ENCODE data around the gene SNRPF.
A peak's percentile ranks its signal among the peaks of the same experiment; 100 is the strongest.
"Not testable (repeated sequence)": the region's sequence is repeated elsewhere in the genome, so short reads cannot be mapped to it uniquely, and the experiment has no call there.

The SNRPF gene

DNA sequence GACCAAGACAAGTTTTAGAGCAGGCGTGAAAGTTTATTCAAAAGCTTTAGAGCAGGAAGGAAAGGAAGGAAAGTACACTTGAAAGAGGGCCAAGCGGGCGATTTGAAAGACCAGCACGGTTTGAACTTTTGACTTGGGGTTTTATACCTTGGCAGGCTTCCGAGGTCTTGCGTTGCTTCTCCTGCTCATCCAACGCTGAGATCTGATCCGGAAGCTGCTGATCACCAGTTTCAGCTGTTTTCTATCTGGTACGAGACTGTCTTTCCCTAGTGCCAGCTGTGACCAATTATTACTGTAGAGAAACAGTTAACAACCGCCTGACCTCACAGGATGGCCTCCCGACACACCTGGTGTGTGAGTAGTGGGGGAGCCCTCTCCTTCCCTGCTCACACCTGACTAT, 20.6 kb upstream of the SNRPF start:
- DNase-seq (ENCODE audit: low read depth) = no peak
- no peak overlapping the region for H3K4me3 ChIP-seq (ENCODE audit: low read depth, low read length)
- TF ChIP-seq, protein P1, sequence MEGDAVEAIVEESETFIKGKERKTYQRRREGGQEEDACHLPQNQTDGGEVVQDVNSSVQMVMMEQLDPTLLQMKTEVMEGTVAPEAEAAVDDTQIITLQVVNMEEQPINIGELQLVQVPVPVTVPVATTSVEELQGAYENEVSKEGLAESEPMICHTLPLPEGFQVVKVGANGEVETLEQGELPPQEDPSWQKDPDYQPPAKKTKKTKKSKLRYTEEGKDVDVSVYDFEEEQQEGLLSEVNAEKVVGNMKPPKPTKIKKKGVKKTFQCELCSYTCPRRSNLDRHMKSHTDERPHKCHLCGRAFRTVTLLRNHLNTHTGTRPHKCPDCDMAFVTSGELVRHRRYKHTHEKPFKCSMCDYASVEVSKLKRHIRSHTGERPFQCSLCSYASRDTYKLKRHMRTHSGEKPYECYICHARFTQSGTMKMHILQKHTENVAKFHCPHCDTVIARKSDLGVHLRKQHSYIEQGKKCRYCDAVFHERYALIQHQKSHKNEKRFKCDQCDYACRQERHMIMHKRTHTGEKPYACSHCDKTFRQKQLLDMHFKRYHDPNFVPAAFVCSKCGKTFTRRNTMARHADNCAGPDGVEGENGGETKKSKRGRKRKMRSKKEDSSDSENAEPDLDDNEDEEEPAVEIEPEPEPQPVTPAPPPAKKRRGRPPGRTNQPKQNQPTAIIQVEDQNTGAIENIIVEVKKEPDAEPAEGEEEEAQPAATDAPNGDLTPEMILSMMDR (IDR thresholded peaks at IDR 0.05; ENCODE audit: low read depth, low read length) = no peak
- no peak for TF ChIP-seq MYC (IDR thresholded peaks at IDR 0.05; ENCODE audit: low read depth, low read length)
- TF ChIP-seq, protein P2, sequence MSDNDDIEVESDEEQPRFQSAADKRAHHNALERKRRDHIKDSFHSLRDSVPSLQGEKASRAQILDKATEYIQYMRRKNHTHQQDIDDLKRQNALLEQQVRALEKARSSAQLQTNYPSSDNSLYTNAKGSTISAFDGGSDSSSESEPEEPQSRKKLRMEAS (IDR thresholded peaks at IDR 0.05; ENCODE audit: low read depth, low read length) = no peak
- no peak for TF ChIP-seq POLR2A (IDR thresholded peaks at IDR 0.05; ENCODE audit: extremely low read depth, insufficient read length)

DNA sequence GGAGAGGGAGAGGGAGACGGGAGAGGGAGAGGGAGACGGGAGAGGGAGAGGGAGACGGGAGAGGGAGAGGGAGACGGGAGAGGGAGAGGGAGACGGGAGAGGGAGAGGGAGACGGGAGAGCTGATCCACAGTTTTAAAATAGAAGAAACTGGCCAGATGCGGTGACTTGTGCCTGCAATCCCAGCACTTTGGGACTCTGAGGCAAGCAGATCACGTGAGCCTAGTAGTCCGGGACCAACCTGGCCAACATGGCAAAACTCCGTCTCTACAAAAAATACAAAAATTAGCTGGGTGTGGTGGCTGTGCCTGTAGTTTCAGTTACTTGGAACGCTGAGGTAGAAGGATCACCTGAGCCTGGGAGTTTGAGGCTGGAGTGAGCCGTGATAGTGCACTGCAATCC, 16.3 kb upstream of the SNRPF start:
- not testable (repeated sequence) for DNase-seq (ENCODE audit: low read depth); H3K4me3 ChIP-seq (ENCODE audit: low read depth, low read length)

DNA sequence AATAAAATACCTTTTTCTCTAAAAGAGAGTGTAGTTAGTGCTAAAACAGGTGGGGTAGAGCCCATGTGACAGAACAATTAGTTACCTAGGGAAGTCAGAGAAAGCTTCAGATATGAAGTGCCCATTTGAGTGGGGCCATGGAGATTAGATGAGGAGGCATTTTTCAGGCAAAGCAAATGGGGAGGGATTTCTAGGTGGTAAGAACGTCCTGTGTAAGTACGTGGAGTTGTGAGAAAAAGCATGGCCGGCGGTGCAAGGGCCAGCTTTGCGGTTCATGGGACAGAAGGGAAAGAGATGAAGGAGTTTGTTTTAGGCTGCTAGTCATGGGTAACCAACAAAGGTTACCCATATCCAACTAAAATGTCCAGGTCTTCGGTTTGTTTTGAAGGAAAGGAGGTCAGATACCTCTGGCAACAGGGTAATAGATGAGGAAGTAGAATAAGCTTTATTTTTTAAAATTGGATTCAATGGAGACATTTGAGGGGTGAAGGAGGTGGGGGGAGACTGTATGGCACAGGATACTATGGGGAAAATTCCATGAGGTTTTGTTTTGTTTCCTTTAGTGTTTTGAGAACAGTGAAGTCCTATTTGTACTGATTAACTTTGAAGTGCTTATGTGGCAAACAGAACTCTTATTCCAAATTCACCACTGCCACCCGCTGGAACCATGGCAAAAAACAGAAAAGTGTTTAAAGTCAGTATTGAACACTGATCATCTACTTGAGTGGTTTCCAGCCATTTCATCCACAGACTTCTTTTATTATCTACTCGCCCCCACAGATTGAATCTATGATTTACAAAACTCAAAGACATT, 10.0 kb upstream of the SNRPF start:
- TF ChIP-seq, protein P1 (IDR thresholded peaks at IDR 0.05; ENCODE audit: low read depth, low read length) = peak; percentile 20
- TF ChIP-seq POLR2A (IDR thresholded peaks at IDR 0.05; ENCODE audit: extremely low read depth, insufficient read length) (no peak), MYC (IDR thresholded peaks at IDR 0.05; ENCODE audit: low read depth, low read length) (no peak)
- TF ChIP-seq, protein P2 (IDR thresholded peaks at IDR 0.05; ENCODE audit: low read depth, low read length) = no peak
- peak; percentile 50 for DNase-seq (ENCODE audit: low read depth)
- no peak overlapping the region for H3K4me3 ChIP-seq (ENCODE audit: low read depth, low read length)

DNA sequence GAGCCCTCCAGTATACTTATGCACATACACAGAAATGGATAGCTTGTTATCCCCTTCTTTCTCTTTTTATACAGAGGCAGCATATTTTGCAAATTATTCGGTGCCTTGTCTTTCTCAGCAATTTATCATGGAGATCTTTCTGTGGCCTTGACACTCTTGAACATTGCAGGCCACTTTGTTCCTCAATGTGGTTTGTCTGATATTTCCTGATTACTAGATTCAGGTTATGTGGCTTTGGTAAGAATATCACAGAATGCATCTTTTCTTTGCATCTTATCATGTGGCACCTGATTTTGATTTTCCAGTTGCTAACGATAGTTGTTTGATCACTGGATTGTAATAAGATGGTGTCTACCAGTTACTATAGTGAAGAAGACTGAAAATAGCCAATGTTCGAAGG, 7.1 kb upstream of the SNRPF start:
- TF ChIP-seq, protein P2 (IDR thresholded peaks at IDR 0.05; ENCODE audit: low read depth, low read length) = no peak
- TF ChIP-seq, protein P1 (IDR thresholded peaks at IDR 0.05; ENCODE audit: low read depth, low read length) = no peak
- TF ChIP-seq POLR2A (IDR thresholded peaks at IDR 0.05; ENCODE audit: extremely low read depth, insufficient read length) = no peak
- TF ChIP-seq MYC (IDR thresholded peaks at IDR 0.05; ENCODE audit: low read depth, low read length) = no peak
- H3K4me3 ChIP-seq (ENCODE audit: low read depth, low read length) = no peak overlapping the region
- no peak for DNase-seq (ENCODE audit: low read depth)

DNA sequence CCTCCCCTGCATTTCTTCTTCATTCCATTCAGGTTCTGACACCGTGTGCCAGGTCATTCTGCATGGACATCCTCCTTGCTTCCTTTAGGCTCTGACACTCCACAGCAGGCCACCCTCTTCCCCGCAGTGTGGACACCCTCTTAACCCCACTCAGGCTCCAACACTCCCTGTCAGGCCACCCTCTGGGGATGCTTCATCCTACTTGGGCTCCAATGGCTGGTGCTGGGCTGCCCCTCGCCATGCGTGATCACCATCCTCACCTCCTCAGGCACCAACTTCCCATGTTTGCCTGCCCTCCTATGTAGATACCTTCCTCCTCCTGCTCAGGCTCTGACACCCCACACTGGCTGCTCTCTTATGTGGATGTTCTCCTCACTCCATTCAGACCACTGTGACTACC, 6.6 kb upstream of the SNRPF start:
- TF ChIP-seq, protein P2 (IDR thresholded peaks at IDR 0.05; ENCODE audit: low read depth, low read length) = no peak
- TF ChIP-seq MYC (IDR thresholded peaks at IDR 0.05; ENCODE audit: low read depth, low read length) (no peak), POLR2A (IDR thresholded peaks at IDR 0.05; ENCODE audit: extremely low read depth, insufficient read length) (no peak)
- TF ChIP-seq, protein P1 (IDR thresholded peaks at IDR 0.05; ENCODE audit: low read depth, low read length) = no peak
- no peak overlapping the region for H3K4me3 ChIP-seq (ENCODE audit: low read depth, low read length)
- no peak for DNase-seq (ENCODE audit: low read depth)

DNA sequence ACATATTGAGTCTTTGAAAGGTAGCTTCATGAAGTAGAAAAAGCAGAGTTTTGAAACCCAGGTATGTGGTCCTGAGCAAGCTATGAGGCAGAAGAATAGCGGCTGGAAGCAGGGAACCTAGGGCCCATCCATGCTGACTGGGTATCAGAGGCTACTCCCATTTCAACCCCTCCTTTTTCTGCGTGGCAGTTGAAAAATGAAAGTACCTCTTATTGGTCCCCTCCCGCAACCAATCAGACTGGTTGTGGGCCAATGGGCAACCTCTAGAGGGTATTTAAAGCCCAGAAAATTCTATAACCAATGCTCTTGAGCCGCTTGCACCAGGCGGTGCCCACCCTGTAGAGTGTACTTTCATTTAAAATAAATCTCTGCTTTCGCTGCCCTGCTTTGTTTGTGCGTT, 1.6 kb upstream of the SNRPF start:
- no peak overlapping the region for H3K4me3 ChIP-seq (ENCODE audit: low read depth, low read length)
- DNase-seq (ENCODE audit: low read depth) = no peak

More for the DNA sequence above, 1.6 kb upstream of the SNRPF start:
- TF ChIP-seq MYC (IDR thresholded peaks at IDR 0.05; ENCODE audit: low read depth, low read length) (no peak), POLR2A (IDR thresholded peaks at IDR 0.05; ENCODE audit: extremely low read depth, insufficient read length) (no peak)
- TF ChIP-seq, protein P1 (IDR thresholded peaks at IDR 0.05; ENCODE audit: low read depth, low read length) = no peak
- TF ChIP-seq, protein P2 (IDR thresholded peaks at IDR 0.05; ENCODE audit: low read depth, low read length) = no peak
